NCI-H1048 (cell line): ENCODE measurements around the gene FOXC2.

Source experiments
- DNase-seq: peaks from one replicate; lab custom pipeline; 2025; lab: John Stamatoyannopoulos, UW

Gene FOXC2

DNA sequence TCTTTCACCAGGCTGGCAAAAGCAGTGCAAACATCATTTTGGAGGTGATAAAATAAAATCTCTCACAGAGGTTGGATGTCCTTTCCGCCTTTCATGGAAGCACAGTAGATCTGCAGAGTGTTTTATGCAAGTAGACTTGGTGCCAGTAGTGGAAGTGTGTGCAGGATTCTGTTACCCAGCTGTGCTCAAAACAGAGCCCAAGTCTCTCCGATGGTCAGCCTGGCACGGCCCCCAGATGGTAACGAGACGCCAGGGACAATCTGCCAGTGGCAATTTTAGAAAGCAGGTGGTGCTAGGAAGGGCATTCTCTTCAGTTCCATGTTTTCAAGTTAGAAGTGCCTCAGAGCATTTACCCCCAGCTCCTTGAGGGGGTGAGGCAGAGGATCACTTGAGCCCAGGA is 10.1 kb upstream of the FOXC2 start:
- DNase-seq: no peak

DNA sequence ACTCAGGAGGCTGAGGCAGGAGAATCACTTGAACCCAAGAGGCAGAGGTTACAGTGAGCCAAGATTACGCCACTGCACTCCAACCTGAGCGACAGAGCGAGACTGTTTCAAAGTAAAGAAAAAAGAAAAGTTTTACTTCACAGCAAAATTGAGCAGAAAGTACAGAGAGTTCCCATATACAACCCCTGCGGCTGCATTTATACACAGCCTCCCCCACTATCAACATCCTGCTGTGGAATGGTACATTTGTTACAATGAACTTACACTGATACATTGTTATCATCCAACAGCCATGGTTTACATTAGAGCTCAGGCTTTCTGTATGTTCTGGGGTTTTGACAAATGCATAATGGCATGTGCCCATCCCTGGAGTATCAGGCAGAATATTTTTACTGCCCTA is 9.0 kb upstream of the FOXC2 start:
- DNase-seq: no peak

DNA sequence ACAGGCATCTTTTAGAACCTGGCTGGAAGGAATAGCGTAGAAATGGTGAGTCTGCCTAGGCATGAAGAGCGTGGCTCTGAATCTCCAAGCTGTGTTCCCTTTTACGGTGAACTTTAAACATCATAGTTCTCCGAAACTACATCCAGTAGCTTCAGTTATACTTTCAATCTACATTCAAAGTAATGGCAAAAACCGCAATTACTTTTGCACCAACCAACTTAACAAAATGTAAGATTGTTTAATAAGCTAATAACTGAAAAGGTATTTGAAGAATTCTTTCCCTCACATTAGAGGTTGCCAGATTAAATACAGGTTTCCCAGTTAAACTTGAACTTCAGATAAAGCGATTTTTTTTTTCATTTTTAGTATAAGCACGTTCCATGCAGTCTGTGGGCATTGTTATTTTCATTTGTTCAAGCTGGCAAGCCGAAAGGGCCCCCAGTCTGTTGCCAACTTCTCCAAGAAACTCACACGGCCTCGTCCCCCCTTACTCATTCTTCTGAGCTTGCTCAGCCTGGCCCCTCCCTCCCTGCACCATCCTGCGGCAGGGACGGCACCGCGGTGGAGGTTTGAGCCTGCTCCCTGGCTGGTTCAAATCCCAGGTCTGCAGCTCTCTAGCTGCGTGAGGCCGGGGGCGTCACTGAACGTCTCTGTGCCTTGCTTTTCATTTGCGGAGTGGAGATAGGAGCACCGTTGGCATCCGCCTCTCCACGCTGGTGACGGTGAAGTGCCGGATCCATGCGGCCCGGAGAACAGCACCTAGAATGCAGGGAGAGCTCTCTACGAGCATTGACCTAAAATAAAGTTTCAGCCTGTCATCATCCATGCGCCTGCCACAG is 8.1 kb upstream of the FOXC2 start:
- DNase-seq: no peak

DNA sequence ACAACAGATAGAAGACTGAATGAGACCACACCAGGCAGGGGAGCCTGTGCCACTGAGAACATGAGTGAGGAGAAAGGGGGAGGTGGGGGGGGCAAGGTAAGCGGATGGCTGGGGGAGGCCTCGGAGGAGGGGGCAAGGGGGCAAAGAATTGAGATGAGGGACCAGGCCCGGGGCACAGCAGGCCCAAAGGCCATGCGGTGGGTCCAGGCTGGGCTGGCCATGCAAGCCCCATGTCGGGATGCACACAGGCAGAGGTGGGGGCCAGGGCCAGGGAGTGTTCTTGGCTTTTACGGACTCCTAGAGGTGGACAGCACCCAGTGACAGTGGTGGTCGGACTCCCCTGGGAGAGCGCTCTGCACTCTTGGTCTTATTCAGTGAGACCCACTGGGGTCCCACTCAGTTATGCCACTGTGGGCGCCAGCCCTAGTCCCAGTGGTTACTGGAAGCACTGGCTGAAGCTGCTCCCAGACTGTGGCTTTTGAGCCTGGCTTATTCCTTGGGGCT is 6.8 kb upstream of the FOXC2 start:
- DNase-seq: no peak

DNA sequence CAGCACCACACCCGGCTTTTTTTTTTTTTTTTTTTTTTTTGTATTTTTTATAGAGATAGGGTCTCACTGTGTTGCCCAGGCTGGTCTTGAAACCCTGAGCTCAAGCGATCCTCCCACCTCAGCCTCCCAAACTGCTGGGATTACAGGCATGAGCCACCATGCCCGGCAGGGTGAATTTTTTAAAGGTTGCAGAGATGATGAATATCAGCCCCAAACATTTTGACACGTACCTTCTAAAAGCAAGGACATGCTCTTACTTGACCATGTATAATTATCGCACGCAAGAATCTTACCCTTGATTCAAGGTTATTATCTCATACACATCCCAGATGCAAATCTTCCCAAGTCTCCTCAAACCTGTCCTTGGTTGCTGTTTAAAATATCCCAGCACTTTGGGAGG is 4.3 kb upstream of the FOXC2 start:
- DNase-seq: no peak

DNA sequence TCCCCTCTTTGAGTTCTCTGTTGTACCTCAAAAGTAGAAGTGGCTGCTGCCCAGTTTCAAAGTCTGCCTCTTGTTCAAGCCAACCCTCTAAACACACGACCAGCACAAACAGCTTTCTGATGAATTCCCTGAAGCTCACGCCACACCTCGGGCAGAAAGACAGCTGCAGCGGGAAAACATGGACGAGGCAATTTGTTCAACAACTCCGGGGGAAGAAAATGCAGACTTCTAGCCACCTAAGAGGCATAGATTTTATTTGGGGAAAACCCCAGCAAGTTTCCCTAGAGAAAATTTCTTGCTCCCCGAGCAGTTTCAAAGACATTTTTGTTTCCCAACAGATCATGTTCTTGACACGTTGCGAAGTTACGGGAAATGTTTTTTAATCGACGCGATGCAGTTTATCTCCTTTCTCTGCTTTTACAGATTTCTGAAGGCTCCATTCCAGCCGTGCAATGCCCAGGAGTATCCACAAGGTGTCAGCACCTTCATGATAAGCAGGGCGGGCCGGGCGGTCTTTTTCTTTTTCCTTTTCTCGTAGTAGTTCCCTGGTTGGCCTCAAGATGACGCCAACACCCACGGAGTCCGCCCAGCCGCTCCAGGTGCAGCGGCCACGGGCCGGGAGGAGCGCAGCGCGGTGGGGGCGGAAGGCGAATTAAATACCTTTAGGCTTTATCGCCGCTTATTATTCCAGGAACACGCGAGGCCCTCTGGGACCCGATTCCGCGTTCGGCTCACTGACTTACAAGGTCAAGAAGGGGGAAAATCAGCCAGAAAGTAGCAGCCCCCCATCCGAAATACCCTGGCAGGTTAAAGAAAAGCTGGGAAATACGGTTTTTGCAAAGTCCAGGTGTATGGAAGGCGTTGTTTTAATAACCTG is 2.9 kb upstream of the FOXC2 start:
- DNase-seq: peak; percentile 47

DNA sequence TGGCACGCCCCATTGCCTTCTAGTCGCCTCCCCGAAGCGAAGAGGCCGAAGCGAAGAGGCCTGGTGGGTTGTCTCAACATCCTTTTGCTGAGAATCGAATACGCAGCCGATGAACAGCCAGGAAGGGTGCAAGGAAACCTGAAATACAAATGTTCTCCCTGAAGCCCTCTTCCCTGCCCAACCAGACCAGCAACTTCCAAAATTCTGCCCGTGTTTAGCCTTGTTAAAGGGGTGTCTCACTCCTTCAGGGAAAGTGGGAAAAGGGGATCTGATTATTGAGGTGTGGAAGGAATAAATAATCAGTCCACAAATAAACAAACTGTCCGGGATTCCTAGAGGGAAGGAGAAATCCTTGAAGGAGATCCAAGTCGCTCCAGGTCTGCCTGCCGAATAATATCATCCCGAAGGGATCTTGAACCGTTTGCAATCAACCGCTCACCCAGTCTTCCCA is 1.4 kb upstream of the FOXC2 start:
- DNase-seq: no peak

DNA sequence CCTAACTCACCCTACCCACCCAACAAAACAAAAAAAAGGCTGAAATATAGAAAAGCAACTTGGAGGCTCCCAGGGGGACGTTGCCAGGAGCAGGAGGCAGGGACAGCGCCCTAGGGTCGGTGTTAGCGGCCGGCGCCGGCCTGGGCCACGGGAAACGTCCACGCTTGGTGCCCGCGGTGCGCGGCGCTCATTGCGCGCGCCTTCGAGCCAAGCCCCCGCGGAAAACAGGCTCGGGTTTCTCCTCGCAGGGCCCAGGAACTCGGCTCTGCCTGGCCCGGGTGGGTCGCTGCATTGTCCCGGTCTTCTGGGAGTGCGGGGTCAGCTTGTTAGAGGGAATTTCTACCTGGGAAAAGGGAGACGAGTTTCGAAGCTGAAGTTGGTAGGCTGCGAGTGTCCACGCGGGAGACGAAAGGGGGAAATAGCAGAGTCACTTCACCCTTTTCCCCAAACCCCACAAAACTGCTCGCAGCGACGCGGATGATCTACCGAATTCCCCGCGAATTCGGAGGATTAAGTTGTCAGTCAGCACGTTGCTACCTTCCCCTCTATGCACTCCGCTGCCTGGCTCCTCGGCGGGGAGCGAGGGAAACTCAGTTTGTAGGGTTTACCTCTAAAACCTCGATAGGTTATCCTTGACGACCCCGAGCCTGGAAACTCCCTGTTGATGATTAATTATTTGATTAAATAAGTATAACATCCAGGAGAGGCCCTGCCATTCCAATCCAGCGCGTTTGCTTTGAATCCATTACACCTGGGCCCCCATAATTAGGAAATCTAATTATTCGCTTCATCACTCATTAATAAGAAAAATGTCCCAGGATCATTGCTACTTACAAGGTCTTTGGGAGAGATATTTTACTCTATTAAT is 751 bp upstream of the FOXC2 start:
- DNase-seq: no peak

DNA sequence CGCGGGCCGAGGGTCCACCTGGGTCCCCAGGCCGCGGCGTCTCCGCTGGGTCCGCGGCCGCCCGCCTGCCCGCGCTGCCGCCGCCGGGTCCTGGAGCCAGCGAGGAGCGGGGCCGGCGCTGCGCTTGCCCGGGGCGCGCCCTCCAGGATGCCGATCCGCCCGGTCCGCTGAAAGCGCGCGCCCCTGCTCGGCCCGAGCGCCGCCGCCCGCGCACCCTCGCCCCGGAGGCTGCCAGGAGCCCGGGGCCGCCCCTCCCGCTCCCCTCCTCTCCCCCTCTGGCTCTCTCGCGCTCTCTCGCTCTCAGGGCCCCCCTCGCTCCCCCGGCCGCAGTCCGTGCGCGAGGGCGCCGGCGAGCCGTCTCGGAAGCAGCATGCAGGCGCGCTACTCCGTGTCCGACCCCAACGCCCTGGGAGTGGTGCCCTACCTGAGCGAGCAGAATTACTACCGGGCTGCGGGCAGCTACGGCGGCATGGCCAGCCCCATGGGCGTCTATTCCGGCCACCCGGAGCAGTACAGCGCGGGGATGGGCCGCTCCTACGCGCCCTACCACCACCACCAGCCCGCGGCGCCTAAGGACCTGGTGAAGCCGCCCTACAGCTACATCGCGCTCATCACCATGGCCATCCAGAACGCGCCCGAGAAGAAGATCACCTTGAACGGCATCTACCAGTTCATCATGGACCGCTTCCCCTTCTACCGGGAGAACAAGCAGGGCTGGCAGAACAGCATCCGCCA is 504 bp downstream of the FOXC2 start:
- DNase-seq: no peak

DNA sequence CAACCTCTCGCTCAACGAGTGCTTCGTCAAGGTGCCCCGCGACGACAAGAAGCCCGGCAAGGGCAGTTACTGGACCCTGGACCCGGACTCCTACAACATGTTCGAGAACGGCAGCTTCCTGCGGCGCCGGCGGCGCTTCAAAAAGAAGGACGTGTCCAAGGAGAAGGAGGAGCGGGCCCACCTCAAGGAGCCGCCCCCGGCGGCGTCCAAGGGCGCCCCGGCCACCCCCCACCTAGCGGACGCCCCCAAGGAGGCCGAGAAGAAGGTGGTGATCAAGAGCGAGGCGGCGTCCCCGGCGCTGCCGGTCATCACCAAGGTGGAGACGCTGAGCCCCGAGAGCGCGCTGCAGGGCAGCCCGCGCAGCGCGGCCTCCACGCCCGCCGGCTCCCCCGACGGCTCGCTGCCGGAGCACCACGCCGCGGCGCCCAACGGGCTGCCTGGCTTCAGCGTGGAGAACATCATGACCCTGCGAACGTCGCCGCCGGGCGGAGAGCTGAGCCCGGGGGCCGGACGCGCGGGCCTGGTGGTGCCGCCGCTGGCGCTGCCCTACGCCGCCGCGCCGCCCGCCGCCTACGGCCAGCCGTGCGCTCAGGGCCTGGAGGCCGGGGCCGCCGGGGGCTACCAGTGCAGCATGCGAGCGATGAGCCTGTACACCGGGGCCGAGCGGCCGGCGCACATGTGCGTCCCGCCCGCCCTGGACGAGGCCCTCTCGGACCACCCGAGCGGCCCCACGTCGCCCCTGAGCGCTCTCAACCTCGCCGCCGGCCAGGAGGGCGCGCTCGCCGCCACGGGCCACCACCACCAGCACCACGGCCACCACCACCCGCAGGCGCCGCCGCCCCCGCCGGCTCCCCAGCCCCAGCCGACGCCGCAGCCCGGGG is 1.3 kb downstream of the FOXC2 start:
- DNase-seq: no peak

DNA sequence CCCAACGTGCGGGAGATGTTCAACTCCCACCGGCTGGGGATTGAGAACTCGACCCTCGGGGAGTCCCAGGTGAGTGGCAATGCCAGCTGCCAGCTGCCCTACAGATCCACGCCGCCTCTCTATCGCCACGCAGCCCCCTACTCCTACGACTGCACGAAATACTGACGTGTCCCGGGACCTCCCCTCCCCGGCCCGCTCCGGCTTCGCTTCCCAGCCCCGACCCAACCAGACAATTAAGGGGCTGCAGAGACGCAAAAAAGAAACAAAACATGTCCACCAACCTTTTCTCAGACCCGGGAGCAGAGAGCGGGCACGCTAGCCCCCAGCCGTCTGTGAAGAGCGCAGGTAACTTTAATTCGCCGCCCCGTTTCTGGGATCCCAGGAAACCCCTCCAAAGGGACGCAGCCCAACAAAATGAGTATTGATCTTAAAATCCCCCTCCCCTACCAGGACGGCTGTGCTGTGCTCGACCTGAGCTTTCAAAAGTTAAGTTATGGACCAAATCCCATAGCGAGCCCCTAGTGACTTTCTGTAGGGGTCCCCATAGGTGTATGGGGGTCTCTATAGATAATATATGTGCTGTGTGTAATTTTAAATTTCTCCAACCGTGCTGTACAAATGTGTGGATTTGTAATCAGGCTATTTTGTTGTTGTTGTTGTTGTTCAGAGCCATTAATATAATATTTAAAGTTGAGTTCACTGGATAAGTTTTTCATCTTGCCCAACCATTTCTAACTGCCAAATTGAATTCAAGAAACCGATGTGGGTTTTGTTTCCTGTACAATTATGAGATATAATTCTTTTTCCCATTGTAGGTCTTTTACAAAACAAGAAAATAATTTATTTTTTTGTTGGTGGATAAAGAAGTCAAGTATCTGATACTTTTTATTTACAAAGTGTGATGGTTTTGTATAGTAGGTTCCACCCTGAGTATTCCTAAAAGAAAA is 2.3 kb downstream of the FOXC2 start:
- DNase-seq: no peak

DNA sequence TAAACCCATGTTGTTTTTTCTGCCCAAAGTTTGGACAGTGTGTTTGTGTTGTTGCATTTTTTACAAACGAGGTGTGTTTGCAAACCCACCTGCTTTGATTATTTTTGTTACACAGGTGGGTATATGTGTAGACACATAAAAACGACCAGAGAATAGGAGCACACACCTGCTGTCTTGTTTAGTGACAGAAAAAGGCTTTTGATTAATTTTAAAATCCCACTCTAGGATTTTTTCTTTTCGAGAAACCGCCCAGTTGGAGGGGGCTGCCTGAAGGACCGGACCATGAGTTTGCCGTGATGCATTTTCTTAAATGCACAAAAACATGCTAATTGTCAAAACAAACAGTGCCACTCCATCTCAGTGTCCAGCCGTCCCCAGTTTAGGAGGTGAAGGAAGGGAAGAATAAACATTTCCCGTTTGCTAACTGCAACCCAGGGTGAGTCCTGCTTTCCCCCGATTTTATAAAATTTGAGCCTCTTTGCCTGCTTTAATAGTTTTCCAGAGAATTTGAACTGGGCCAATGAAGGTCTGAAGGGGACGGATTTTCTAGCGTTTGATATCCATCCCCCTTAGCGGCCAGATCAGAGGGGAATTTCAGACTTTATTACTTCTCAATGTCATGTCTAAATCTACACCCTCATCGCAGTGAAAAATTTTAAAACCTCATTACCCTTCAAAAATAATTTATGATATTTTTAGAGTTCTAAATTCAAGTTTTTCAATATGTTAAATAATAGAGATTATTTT is 3.2 kb downstream of the FOXC2 start:
- DNase-seq: no peak

DNA sequence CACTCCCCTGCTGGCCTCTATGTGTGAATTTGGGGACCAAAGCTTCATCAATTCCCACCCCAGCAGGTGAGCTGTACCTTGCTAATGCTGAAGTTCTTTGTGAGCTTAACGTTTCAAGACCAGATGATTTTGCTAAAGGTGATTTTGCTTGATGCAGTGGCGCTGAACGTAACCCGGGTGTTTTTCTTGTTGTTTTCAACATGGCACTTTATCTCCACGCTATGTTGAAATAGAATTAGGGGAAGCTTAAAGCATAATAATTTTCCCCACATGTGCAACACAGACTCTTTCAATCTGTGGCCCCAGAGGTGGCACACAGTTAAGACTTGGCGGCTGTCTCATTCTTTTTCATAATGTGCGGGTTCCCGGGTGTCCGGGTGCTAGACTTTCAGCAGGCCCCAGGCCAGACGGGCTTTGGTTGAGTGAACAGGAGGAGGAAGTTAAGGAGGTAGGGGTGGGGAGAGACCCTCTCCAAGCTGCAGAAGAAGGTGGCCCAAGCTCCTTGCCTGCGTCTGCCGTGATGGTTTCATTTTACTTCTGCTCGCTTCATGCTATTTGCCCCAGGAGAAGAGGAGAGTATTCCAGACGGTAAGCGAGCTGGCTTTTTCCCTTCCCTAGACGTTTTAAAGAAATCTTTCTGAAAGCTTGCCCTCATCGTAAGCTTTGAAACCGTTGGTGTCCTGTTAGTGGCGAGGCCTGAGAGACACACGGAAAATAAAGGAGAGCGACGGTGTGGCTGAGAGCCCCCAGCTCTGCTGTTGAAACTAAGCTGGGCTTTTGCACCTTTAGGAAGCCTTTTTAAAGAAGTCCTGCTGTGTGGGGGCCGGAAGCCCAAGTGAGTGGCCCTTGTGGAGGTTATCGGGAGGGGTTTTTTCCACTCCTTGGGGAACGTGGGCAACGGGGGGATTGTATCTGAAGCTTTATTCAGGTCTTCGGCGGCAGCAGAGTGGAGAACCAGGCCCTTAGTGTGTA is 4.2 kb downstream of the FOXC2 start:
- no peak for DNase-seq

DNA sequence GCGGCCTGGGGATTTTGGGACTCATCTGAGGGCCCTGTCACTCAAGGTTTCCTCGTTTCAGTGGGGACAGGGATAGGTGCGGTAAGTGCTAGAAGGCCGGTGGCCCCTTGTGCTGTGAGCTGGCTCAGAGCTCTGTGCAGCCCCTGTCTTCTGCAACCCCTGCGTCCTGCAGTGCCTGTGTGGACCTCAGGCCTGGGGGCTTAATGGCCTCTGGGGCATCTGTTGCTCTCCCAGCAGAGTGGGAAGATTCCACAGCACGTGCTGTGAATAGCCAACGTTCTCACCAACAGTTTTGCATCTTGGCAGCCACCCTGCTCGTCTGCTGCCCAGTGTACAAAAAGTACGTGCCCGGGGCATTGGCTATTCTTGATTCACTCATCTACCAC is 4.9 kb downstream of the FOXC2 start:
- DNase-seq: no peak

DNA sequence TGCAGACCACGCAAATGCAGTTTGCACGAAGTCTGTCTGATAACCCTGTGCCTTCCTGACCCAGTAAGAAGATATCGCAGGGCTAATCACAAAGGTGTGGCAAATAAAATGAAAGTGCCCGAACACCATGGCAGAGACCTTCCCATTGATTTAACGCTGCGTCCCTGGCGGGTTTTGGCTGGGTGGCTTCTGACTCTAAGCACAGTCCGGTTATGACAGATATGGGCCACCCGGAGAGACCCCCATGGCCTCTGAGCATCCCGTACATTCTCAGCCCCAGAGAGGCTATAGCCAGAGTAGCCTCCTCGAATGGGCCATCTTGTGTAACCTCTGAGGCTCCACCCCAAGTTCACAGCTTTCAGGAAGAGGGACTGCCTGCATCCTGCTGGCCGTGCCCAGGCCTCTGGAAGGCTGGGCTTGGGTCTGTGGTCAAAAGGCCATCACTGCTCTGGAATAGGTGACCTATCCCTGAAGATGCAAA is 5.5 kb downstream of the FOXC2 start:
- no peak for DNase-seq

DNA sequence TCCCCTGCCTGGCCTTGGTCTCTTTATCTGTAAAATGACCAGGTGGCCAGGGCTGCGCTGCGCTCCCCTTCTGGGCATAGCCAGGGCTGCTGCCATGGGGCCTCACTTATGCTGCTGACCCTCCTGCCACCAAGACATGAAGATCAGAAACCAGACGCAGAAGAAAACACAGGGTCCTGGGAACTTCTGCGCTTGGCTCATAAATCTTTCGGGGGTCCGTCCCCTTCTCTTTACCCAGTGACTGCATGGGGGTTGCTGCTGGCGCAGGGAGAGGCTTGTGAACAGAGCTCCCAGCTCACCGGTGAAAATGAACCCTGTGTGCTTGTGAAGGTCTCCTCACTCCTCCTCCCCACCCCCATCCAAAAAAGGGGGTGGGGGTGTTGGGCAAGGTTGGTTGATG is 6.0 kb downstream of the FOXC2 start:
- DNase-seq: no peak

DNA sequence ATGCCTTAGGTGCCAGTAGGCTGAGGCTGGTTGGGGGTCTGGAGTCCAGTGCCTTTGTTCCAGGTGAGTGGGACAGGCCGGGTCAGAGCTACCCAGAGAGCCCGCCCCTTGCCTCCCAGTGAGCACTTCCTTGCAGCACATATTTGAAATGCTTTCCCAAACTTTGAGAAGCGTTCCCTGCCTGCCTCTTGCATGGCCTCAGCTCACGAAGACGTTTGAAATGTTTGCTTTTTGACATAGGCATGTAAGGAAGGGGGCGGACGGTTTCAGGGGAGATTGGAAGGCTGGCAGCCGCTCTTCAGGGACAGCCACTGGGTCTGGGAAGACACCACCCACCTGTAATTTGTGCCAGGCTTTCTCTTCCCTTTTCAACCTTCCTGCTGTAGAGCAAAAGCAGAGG is 6.6 kb downstream of the FOXC2 start:
- no peak for DNase-seq
